BLaER1 (cell line): ENCODE results near the gene STRN.
"Not testable (repeated sequence)": the region's sequence is repeated elsewhere in the genome, so short reads cannot be mapped to it uniquely, and the experiment has no call there.

Source experiments
- H3K27ac ChIP-seq: shearing (Covaris generic); formaldehyde crosslinking; 2 replicates; pipeline ENCODE4 v1.8.1; 2022
- H3K27me3 ChIP-seq: shearing (Covaris generic); formaldehyde crosslinking; 2 replicates; pipeline ENCODE4 v1.8.1; 2022
- H3K36me3 ChIP-seq: shearing (Covaris generic); formaldehyde crosslinking; 2 replicates; pipeline ENCODE4 v1.8.1; 2022
- H3K4me1 ChIP-seq: shearing (Covaris generic); formaldehyde crosslinking; 2 replicates; pipeline ENCODE4 v1.8.1; 2022
- H3K4me2 ChIP-seq: shearing (Covaris generic); formaldehyde crosslinking; 2 replicates; pipeline ENCODE4 v1.8.1; 2022
- H3K4me3 ChIP-seq: shearing (Covaris generic); formaldehyde crosslinking; 2 replicates; pipeline ENCODE4 v1.8.1; 2022
- H3K9ac ChIP-seq: shearing (Covaris generic); formaldehyde crosslinking; 2 replicates; pipeline ENCODE4 v1.8.1; 2022
- H3K9me3 ChIP-seq: shearing (Covaris generic); formaldehyde crosslinking; 2 replicates; pipeline ENCODE4 v1.8.1; 2022
- H4K20me1 ChIP-seq: shearing (Covaris generic); formaldehyde crosslinking; 2 replicates; pipeline ENCODE4 v1.8.1; 2022
- Cebpa-rat ChIP-seq: shearing (Covaris generic); IDR thresholded peaks from 2 replicates; pipeline ENCODE4 v1.8.1; 2022

STRN gene

DNA sequence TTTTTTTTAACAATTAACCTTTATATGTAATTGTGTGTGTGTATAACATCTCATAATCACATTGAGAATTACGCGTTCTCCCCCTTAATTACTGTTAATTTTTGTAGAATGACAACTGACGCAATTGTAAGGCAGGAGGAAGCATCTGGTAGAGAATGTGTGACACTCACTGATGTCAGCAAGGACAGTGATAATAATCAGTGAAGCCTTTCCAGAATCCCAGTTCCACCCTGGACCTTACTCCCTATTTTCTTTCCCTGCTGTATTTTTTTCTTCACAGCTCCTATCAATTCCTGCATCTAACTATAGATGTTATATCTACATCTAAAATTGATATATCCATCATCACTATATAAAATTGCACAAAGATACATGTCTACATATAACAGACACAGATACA is 16.1 kb upstream of the STRN start:
- Histone ChIP-seq H3K27ac (no peak overlapping the region), H3K9me3 (peaks cover 5% of the 10 kb centered on the region; the same call in 1 of the 2 replicates), H4K20me1 (no peaks in the 10 kb centered on the region), H3K4me2 (no peak overlapping the region), H3K9ac (no peak overlapping the region), H3K4me1 (no peaks in the 10 kb centered on the region), H3K4me3 (no peak overlapping the region), H3K27me3 (no peaks in the 10 kb centered on the region), H3K36me3 (peaks cover 34% of the 10 kb centered on the region)
- TF ChIP-seq Cebpa-rat, result no peak

DNA sequence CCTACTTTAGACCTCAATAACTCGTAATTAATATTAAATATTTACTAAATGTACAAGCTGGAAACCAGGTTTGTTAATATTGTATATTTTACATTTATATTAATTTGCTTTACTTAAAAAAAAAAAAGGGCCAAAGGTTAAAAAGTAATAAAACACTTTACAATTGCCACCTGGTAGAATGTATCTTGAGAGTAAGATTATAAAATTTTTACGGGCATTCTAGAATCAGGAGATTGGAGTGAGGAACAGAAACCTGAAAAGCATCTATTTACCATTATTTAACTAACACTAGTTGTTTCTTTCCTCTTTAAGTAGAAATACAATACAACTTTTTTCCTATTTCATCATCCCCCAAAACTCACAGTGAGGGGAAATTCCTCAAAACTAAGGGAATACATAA is 15.6 kb upstream of the STRN start:
- Histone ChIP-seq H4K20me1 (no peaks in the 10 kb centered on the region), H3K4me1 (no peaks in the 10 kb centered on the region), H3K4me2 (no peak overlapping the region), H3K4me3 (no peak overlapping the region), H3K27me3 (no peaks in the 10 kb centered on the region), H3K36me3 (peaks cover 30% of the 10 kb centered on the region), H3K9me3 (peaks cover 5% of the 10 kb centered on the region; the same call in 1 of the 2 replicates), H3K27ac (no peak overlapping the region), H3K9ac (no peak overlapping the region)
- no peak for TF ChIP-seq Cebpa-rat

DNA sequence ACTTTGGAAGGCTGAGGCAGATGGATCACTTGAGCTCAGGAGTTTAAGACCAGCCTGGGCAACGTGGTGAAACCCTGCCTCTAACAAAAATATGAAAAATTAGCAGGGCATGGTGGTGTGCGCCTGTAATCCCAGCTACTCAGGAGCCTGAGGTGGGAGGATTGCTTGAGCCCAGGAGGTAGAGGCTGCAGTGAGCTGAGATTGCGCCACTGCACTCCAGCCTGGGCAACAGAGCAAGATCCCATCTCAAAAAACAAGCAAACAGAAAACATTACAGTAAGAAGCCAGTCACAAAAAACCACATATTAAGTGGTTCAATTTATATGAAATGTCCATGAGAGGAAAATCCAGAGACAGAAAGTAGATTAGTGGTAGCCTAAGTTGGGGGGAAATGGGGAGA is 12.7 kb upstream of the STRN start:
- not testable (repeated sequence) for H3K4me2 ChIP-seq, H3K27ac ChIP-seq, H3K27me3 ChIP-seq, H3K4me3 ChIP-seq, H3K4me1 ChIP-seq, H4K20me1 ChIP-seq, H3K9me3 ChIP-seq, H3K9ac ChIP-seq
- peaks cover 25% of the 10 kb centered on the region for H3K36me3 ChIP-seq

DNA sequence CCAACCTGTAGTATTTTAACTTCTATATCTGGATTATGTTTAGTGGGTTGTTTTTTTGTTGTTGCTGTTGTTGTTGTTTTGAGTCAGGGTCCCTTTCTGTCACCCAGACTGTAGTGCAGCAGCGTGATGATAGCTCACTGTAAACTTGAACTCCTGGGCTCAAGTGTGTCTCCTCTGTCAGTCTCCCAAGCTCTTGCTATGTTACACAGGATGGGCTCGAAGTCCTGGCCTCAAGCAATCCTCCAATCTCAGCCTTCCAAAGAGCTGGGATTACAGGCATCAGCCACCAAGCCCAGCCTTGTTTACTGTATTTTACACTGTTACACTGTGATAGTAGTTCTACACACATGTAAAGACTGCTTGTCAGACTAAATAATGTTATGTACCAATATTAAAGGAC is 9.7 kb upstream of the STRN start:
- Histone ChIP-seq H3K36me3 (peaks cover 22% of the 10 kb centered on the region), H3K4me3 (no peak overlapping the region), H3K9me3 (peaks cover 5% of the 10 kb centered on the region; the same call in 1 of the 2 replicates), H3K9ac (no peak overlapping the region), H3K4me1 (peaks cover 8% of the 10 kb centered on the region), H3K27ac (no peak overlapping the region), H3K27me3 (no peaks in the 10 kb centered on the region), H3K4me2 (no peak overlapping the region), H4K20me1 (no peaks in the 10 kb centered on the region)
- TF ChIP-seq Cebpa-rat, result no peak

DNA sequence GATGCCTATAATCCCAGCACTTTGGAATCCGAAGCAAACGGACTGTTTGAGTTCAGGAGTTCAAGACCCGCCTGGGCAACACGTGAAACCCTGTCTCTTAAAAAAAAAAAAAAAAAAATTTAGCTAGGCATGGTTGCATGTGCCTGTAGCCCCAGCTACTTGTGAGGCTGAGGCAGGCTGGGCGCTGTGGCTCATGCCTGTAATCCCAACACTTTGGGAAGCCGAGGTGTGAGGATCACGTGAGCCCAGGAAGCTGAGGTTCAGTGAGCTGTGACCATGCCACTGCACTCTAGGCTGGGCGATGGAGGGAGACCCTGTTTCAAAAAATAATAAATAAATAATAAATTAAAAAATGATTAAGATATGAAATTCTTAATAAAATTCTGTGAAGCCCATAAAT is 9.0 kb upstream of the STRN start:
- peak overlapping the region; percentile 43 for H3K4me2 ChIP-seq
- peaks cover 5% of the 10 kb centered on the region; the same call in 1 of the 2 replicates for H3K9me3 ChIP-seq
- no peaks in the 10 kb centered on the region for H4K20me1 ChIP-seq
- no peak overlapping the region for H3K27ac ChIP-seq
- H3K27me3 ChIP-seq, result no peaks in the 10 kb centered on the region
- no peak overlapping the region for H3K9ac ChIP-seq
- H3K4me3 ChIP-seq, result no peak overlapping the region
- peaks cover 8% of the 10 kb centered on the region for H3K4me1 ChIP-seq
- TF ChIP-seq Cebpa-rat, result no peak
- peaks cover 20% of the 10 kb centered on the region for H3K36me3 ChIP-seq

DNA sequence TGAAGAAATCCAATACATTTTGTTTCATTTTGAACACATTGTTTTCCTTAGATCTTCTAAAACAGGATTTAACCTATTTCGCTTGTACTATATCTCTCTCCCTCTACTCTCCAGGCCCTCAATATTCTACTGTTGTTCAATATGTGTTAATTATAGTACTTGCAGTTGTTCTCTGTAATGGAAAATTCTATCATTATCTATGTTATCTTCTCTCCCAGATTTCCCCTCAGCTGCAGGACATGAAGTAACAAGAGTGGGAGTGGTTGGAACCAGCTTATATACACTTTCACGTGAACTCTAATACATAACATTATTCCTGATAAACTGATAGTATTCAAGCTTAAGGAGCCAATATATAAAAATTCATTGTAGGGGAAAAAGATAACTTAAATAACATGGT is 7.0 kb upstream of the STRN start:
- TF ChIP-seq Cebpa-rat, result no peak
- H3K4me2 ChIP-seq, result no peak overlapping the region
- H3K9me3 ChIP-seq, result peaks cover under 1% of the 10 kb centered on the region; the same call in 1 of the 2 replicates
- H3K27me3 ChIP-seq, result no peaks in the 10 kb centered on the region
- no peaks in the 10 kb centered on the region for H4K20me1 ChIP-seq
- peaks cover under 1% of the 10 kb centered on the region; the same call in 1 of the 2 replicates for H3K36me3 ChIP-seq
- H3K9ac ChIP-seq, result no peak overlapping the region
- H3K4me3 ChIP-seq, result no peak overlapping the region
- H3K4me1 ChIP-seq, result peaks cover 14% of the 10 kb centered on the region
- no peak overlapping the region for H3K27ac ChIP-seq

DNA sequence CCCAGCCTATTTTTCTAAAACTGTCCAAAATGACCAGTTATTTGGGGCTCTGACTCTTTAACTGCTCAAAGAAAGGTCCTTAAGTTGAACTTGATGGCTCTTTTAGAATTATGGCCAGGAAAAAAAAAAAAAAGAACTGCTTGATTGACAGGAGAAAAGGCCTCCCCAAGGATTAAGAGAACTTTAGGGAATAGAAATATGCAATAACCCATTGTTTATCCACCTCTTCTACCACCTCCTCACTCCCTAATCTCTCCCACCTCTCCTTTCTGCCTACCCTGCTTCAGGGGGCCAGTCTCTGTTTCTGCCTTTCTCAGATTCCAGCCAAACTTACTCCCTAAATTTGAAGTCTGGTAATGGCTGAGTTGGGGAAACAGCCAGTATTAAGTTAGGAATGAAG is 5.7 kb upstream of the STRN start:
- H3K27ac ChIP-seq, result no peak overlapping the region
- no peaks in the 10 kb centered on the region for H3K27me3 ChIP-seq
- H3K36me3 ChIP-seq, result no peaks in the 10 kb centered on the region
- TF ChIP-seq Cebpa-rat, result no peak
- H4K20me1 ChIP-seq, result no peaks in the 10 kb centered on the region
- peaks cover 26% of the 10 kb centered on the region for H3K4me1 ChIP-seq
- H3K9ac ChIP-seq, result no peak overlapping the region
- no peaks in the 10 kb centered on the region for H3K9me3 ChIP-seq
- H3K4me3 ChIP-seq, result no peak overlapping the region
- H3K4me2 ChIP-seq, result no peak overlapping the region

DNA sequence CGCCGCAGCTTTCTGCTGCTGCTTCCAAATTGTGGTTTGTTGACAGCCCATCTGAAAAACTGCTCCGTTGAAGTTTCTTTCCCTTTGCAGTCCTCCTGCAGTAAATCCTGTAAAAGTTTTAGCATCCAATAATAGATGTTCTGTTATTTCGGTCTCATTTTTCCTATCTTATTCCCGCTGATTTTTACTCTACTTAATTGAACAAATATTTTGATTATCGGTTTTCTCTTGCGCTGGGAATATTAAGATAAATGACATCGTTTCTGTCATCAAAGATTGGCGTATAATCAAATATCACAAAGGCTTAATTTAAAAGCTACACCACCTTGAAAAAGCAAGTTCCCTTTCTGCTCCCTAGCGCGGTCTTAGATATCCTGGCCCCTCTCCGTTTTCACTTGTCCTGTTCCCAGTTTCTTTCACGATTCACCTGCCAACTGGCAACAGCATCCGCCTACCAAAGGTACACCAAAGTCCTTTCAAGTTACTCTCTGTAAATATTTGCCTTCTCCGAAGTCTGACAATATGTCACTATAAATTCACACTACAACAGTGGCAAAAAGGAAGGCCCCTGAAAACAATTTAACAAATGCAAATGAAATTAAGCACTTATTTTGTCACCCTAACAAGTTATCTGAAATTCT is 1.0 kb upstream of the STRN start:
- peaks cover 38% of the 10 kb centered on the region for H3K4me1 ChIP-seq
- peak overlapping the region; percentile 77 for H3K4me2 ChIP-seq
- no peaks in the 10 kb centered on the region for H3K9me3 ChIP-seq
- H3K27ac ChIP-seq, result peak overlapping the region; percentile 84
- peak overlapping the region; percentile 81 for H3K9ac ChIP-seq
- H3K27me3 ChIP-seq, result no peaks in the 10 kb centered on the region
- peak overlapping the region; percentile 96 for H3K4me3 ChIP-seq
- H3K36me3 ChIP-seq, result no peaks in the 10 kb centered on the region; the same call in 1 of the 2 replicates
- TF ChIP-seq Cebpa-rat, result no peak
- peaks cover 31% of the 10 kb centered on the region for H4K20me1 ChIP-seq

DNA sequence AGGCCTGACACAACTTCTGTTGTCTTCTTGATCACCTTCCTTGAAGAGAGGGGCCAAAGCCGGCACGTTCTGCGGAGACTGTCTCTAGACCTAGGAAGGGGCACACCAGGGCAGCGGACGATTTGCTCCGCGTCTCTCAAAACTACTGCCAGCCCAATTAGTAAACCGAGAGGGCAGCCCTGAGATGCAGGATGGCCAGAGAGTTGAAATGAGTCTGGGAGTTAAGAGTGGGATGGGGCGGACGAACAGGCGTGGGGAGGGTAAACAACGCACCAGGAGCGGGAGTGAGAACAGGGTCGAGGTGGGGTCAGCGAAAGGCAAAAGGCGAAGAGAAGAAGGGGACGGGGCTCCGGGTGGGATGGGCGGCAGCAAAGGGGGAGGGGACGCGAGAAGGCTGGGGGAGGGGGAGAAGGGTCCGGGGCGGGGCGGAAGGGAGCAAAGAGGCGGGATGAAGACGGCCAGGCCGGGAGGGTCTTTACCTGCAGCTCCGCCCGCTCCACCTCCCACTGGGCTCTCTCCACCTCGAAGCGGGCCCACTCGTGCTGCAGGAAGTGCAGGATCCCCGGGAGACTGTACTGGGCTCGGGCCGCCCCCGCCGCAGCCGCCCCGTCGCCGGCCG is 476 bp downstream of the STRN start:
- H3K9ac ChIP-seq, result peak overlapping the region; percentile 86
- no peak for TF ChIP-seq Cebpa-rat
- H3K4me1 ChIP-seq, result peaks cover 38% of the 10 kb centered on the region
- no peaks in the 10 kb centered on the region for H3K9me3 ChIP-seq
- peaks cover 3% of the 10 kb centered on the region; the same call in 1 of the 2 replicates for H3K36me3 ChIP-seq
- H3K4me2 ChIP-seq, result peak overlapping the region; percentile 83
- peaks cover 46% of the 10 kb centered on the region for H4K20me1 ChIP-seq
- H3K27ac ChIP-seq, result peak overlapping the region; percentile 87
- H3K27me3 ChIP-seq, result no peaks in the 10 kb centered on the region
- peak overlapping the region; percentile 96 for H3K4me3 ChIP-seq

DNA sequence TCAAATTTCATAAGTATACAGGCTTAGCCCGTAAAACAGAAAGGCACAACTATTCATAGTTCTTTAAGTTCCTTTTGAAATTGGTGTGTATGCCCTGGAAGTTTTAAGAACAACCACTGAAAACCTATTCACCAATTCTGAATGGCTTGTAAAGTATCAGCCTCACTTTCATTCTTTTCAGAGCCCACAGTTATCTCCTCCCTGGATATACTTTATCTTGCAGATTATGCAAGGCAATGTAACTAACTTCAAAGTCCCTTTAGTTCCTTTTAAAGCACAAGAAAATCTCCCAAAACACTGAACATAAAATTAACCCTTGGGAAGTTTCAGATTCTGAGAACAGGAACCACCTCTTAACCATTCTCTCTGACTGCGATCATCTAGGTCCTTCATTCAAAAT is 1.1 kb downstream of the STRN start:
- TF ChIP-seq Cebpa-rat, result no peak
- H3K27ac ChIP-seq, result peak overlapping the region; percentile 87; the same call in 1 of the 2 replicates
- peak overlapping the region; percentile 86 for H3K9ac ChIP-seq
- peaks cover 3% of the 10 kb centered on the region; the same call in 1 of the 2 replicates for H3K36me3 ChIP-seq
- H3K4me3 ChIP-seq, result peak overlapping the region; percentile 96
- H3K4me2 ChIP-seq, result peak overlapping the region; percentile 83
- no peaks in the 10 kb centered on the region for H3K27me3 ChIP-seq
- peaks cover 38% of the 10 kb centered on the region for H3K4me1 ChIP-seq
- no peaks in the 10 kb centered on the region for H3K9me3 ChIP-seq
- H4K20me1 ChIP-seq, result peaks cover 53% of the 10 kb centered on the region
